HL-60 (cell line): ENCODE data around the gene MAMDC2.

Experiments used
- DNase-seq, 2 experiments: peaks; one replicate each; pipeline ENCODE4 v3.0.0-alpha.2; 2010 to 2020; ENCODE audit warnings: low read depth in 1 of 2, low spot score in 1 of 2
- H3K27ac ChIP-seq: fragments of 250-450 bp; sonication (Bioruptor Pico); replicated peaks from 2 replicates; pipeline ENCODE4 v1.5.1; 2020; ENCODE audit warnings: mild to moderate bottlenecking, moderate library complexity
- H3K27me3 ChIP-seq: fragments of 250-450 bp; sonication (Bioruptor Pico); 2 replicates; pipeline ENCODE4 v1.5.1; 2021; ENCODE audit warnings: mild to moderate bottlenecking, moderate library complexity; ENCODE audit not compliant: insufficient read depth, poor library complexity, severe bottlenecking
- H3K4me3 ChIP-seq: replicated peaks from 2 replicates; pipeline ENCODE4 v1.5.1; 2011; ENCODE audit warnings: mild to moderate bottlenecking, control low read depth, low read length; ENCODE audit not compliant: insufficient read depth
- CTCF ChIP-seq: IDR thresholded peaks from one replicate; pipeline ENCODE4 v1.5.1; 2011; ENCODE audit warnings: low read length, control low read depth, inconsistent platforms; ENCODE audit not compliant: insufficient read depth
- GABPA ChIP-seq: IDR thresholded peaks from 2 replicates; pipeline ENCODE4 v1.6.1; 2012; ENCODE audit warnings: low read depth
- POLR2AphosphoS5 ChIP-seq: IDR thresholded peaks from 2 replicates; pipeline ENCODE4 v1.6.1; 2012; ENCODE audit warnings: low read depth
- REST ChIP-seq: IDR thresholded peaks from 2 replicates; pipeline ENCODE4 v1.6.1; 2012; ENCODE audit warnings: low read depth; ENCODE audit not compliant: insufficient replicate concordance
- SPI1 ChIP-seq: IDR thresholded peaks from 2 replicates; pipeline ENCODE4 v1.6.1; 2012; ENCODE audit warnings: low read depth, mild to moderate bottlenecking, borderline replicate concordance
- long read RNA-seq: library from polyadenylated mRNA; unstranded; transcript quantifications from one replicate; pipeline ENCODE4 v2.0.0, GENCODE V29; 2020

Gene MAMDC2, protein sequence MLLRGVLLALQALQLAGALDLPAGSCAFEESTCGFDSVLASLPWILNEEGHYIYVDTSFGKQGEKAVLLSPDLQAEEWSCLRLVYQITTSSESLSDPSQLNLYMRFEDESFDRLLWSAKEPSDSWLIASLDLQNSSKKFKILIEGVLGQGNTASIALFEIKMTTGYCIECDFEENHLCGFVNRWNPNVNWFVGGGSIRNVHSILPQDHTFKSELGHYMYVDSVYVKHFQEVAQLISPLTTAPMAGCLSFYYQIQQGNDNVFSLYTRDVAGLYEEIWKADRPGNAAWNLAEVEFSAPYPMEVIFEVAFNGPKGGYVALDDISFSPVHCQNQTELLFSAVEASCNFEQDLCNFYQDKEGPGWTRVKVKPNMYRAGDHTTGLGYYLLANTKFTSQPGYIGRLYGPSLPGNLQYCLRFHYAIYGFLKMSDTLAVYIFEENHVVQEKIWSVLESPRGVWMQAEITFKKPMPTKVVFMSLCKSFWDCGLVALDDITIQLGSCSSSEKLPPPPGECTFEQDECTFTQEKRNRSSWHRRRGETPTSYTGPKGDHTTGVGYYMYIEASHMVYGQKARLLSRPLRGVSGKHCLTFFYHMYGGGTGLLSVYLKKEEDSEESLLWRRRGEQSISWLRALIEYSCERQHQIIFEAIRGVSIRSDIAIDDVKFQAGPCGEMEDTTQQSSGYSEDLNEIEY
- long read RNA-seq, partial matches to known transcripts = 0 of 2 reads
- long read RNA-seq, other reads (novel, unspliced or antisense) = 2 of 2 reads

GRCh38 chr9:70043689-70044489, at the start of gene MAMDC2:
TSS of gene MAMDC2 (plus strand) at chr9:70043848. CDS start at chr9:70044198, 350 bp downstream.
- DNase-seq = no peak
- no peak within 1 kb of the TSS for H3K27ac ChIP-seq

DNA sequence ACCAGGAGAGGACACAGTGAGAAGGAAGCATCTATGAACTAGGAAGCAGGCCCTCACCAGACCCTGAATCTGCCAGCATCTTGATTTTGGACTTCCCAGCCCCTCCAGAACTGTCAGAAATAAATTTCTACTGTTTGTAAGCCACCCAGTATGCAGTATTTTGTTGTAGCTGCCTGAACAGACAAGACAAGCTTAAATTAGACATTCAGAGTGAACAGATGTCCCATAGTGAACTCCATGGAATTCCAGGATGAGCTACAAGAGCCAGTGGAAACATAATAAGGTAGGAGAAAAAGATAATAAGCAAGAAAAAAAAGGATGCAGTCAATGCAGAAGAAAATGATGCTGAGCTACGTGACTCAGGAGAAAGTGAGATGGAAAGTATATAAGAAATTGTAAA, 47.8 kb upstream of the MAMDC2 start:
- Histone ChIP-seq H3K27me3 (no peaks in the 10 kb centered on the region), H3K27ac (no peak overlapping the region), H3K4me3 (no peak overlapping the region)
- TF ChIP-seq GABPA (no peak), SPI1 (no peak), POLR2AphosphoS5 (no peak), CTCF (no peak)
- no peak for DNase-seq

More at GRCh38 chr9:70043689-70044489, at the start of gene MAMDC2:
- TF ChIP-seq CTCF (no peak), POLR2AphosphoS5 (no peak), GABPA (no peak)
- peaks cover 25% of the 10 kb centered on the region for H3K27me3 ChIP-seq
- H3K4me3 ChIP-seq = 0 out of 2 replicates have a peak within 1 kb of the TSS, but pooled peaks have one; percentile 2

- H3K27ac ChIP-seq = no peak overlapping the region
- DNase-seq = no peak
- no peak overlapping the region for H3K4me3 ChIP-seq
- TF ChIP-seq CTCF (no peak), SPI1 (no peak), POLR2AphosphoS5 (no peak), REST (no peak), GABPA (no peak)
- no peaks in the 10 kb centered on the region for H3K27me3 ChIP-seq
Measured at GRCh38 chr9:69996967-69997366, 46.7 kb upstream of the MAMDC2 start.

- Histone ChIP-seq H3K27ac (no peak overlapping the region), H3K4me3 (no peak overlapping the region), H3K27me3 (no peaks in the 10 kb centered on the region)
- TF ChIP-seq SPI1 (no peak), POLR2AphosphoS5 (no peak), GABPA (no peak), CTCF (no peak), REST (no peak)
- no peak for DNase-seq
Measured at GRCh38 chr9:69997524-69997923, 46.1 kb upstream of the MAMDC2 start.
